GM12878 (cell line): ENCODE measurements around the gene MST1. TPM values are rescaled to one million over a fixed set of nuclear protein-coding genes. Genes with fewer than 3 reads are reported as not detected.

Experiments
- ATAC-seq: fragments of 200-7000 bp; cut with Tn5 transposase; 3 replicates; pipeline ENCODE4 v1.9.1; 2020; ENCODE audit warnings: mild to moderate bottlenecking, moderate library complexity
- BruUV-seq: library from RNA; stranded (reverse); fragments of 400-500 nt; replicated peaks from 2 replicates; lab custom pipeline; 2021; lab: Mats Ljungman, UMichigan
- CTCF ChIA-PET: fragments of 300-600 bp; sonication (Branson Sonifier 250); formaldehyde crosslinking; extraction: SDS; loops from one replicate; lab custom pipeline; 2021; ENCODE audit warnings: inconsistent platforms; lab: Yijun Ruan, JAX
- POLR2A ChIA-PET: fragments of 350-600 bp; formaldehyde crosslinking; extraction: SDS; loops from one replicate; lab custom pipeline; 2021; ENCODE audit warnings: inconsistent platforms; lab: Charles Lee
- RAD21 ChIA-PET: fragments of 300-600 bp; sonication (Branson Sonifier 250); formaldehyde crosslinking; loops from one replicate; lab custom pipeline; 2023; ENCODE audit warnings: antibody characterized with exemption; ENCODE audit not compliant: unreplicated experiment; lab: Charles Lee
- SMC1A ChIA-PET: fragments of 300-600 bp; sonication (Branson Sonifier 250); formaldehyde crosslinking; loops from one replicate; lab custom pipeline; 2023; ENCODE audit not compliant: unreplicated experiment, uncharacterized antibody; lab: Charles Lee
- DNase-seq: peaks from one replicate; pipeline ENCODE4 v3.0.0-alpha.2; 2011; ENCODE audit warnings: low read depth, low spot score
- FAIRE-seq: peaks from 3 replicates; lab custom pipeline; 2011; peaks lifted over from hg19 to GRCh38; lab: Jason Lieb, UNC
- H2AFZ ChIP-seq: 2 replicates; pipeline ENCODE4 v1.6.0; 2011; ENCODE audit warnings: low read depth, low read length, control low read depth; ENCODE audit not compliant: control insufficient read depth
- H3K27ac ChIP-seq: 2 replicates; pipeline ENCODE4 v1.5.1; 2011; ENCODE audit warnings: control low read depth; ENCODE audit not compliant: control insufficient read depth, insufficient read depth
- H3K27me3 ChIP-seq, 2 experiments: replicated peaks in 1 of 2; 2 replicates each; pipeline versions ENCODE4 v1.6.0 to v1.6.1; 2011; ENCODE audit warnings: low read length in 1 of 2; ENCODE audit not compliant: control insufficient read depth in 2 of 2, insufficient read depth in 2 of 2
- H3K36me3 ChIP-seq, 2 experiments: 2 replicates each; pipeline ENCODE4 v1.5.1; 2011; ENCODE audit warnings: low read length in 1 of 2; ENCODE audit not compliant: control insufficient read depth in 2 of 2, insufficient read depth in 2 of 2
- H3K4me1 ChIP-seq: 2 replicates; pipeline ENCODE4 v1.6.1; 2011; ENCODE audit warnings: mild to moderate bottlenecking, low read length, moderate library complexity, mixed read lengths; ENCODE audit not compliant: control insufficient read depth, insufficient read depth
- H3K4me2 ChIP-seq: 2 replicates; pipeline ENCODE4 v1.6.0; 2011; ENCODE audit warnings: control low read depth; ENCODE audit not compliant: control insufficient read depth, insufficient read depth
- H3K4me3 ChIP-seq: fragments of 200-600 bp; sonication (generic); 2 replicates; pipeline ENCODE4 v1.5.1; 2016
- H3K79me2 ChIP-seq: 2 replicates; pipeline ENCODE4 v1.6.0; 2011; ENCODE audit warnings: low read length; ENCODE audit not compliant: control insufficient read depth, insufficient read depth
- H3K9ac ChIP-seq: 2 replicates; pipeline ENCODE4 v1.8.0; 2011; ENCODE audit warnings: low read length, control low read depth, mixed read lengths; ENCODE audit not compliant: control insufficient read depth, insufficient read depth
- H3K9me3 ChIP-seq: replicated peaks from 3 replicates; pipeline ENCODE4 v1.5.1; 2011; ENCODE audit warnings: mild to moderate bottlenecking, low read length; ENCODE audit not compliant: control insufficient read depth, insufficient read depth
- H4K20me1 ChIP-seq: 2 replicates; pipeline ENCODE4 v1.6.0; 2011; ENCODE audit not compliant: control insufficient read depth, insufficient read depth
- CHD1 ChIP-seq: IDR thresholded peaks from 2 replicates; pipeline ENCODE4 v1.6.1; 2012; ENCODE audit warnings: low read depth, low read length, improper control_type of control experiment
- GABPA ChIP-seq: IDR thresholded peaks from 2 replicates; pipeline ENCODE4 v1.6.1; 2014; ENCODE audit warnings: antibody characterized with exemption, low read depth, mild to moderate bottlenecking, inconsistent platforms
- HDAC2 ChIP-seq: fragments of 200-600 bp; sonication (generic); IDR thresholded peaks from 2 replicates; pipeline ENCODE4 v1.6.1; 2017
- KAT2A ChIP-seq: conservative IDR thresholded peaks from 2 replicates; pipeline ENCODE4 v1.6.1; 2011; ENCODE audit warnings: low read depth, low read length; ENCODE audit not compliant: control insufficient read depth
- MTA2 ChIP-seq: fragments of 450-650 bp; IDR thresholded peaks from 2 replicates; pipeline ENCODE4 v1.6.1; 2016; ENCODE audit warnings: low read depth, mild to moderate bottlenecking, moderate library complexity
- NFXL1 ChIP-seq: fragments of 450-650 bp; IDR thresholded peaks from 2 replicates; pipeline ENCODE4 v1.6.1; 2017; ENCODE audit warnings: antibody characterized with exemption, mild to moderate bottlenecking, borderline replicate concordance
- NRF1 ChIP-seq: conservative IDR thresholded peaks from 2 replicates; pipeline ENCODE4 v1.6.1; 2011; ENCODE audit warnings: mild to moderate bottlenecking, low read depth, low read length, improper control_type of control experiment
- PML ChIP-seq: IDR thresholded peaks from 2 replicates; pipeline ENCODE4 v1.6.1; 2012; ENCODE audit warnings: low read length, inconsistent platforms
- RUNX3 ChIP-seq: IDR thresholded peaks from 2 replicates; pipeline ENCODE4 v1.6.1; 2012; ENCODE audit warnings: low read length, inconsistent platforms
- ZNF24 ChIP-seq: fragments of 450-650 bp; IDR thresholded peaks from 2 replicates; pipeline ENCODE4 v1.6.1; 2017; ENCODE audit warnings: antibody characterized with exemption, mild to moderate bottlenecking
- ZNF622 ChIP-seq: fragments of 450-650 bp; IDR thresholded peaks from 2 replicates; pipeline ENCODE4 v1.6.1; 2017; ENCODE audit warnings: mild to moderate bottlenecking, inconsistent platforms
- WGBS: methylation state at CpG from one replicate; pipeline ENCODE4 v1.1.6; 2016; ENCODE audit warnings: low lambda C conversion rate; ENCODE audit not compliant: insufficient replicate concordance, insufficient coverage; ENCODE audit errors: missing lambda C conversion rate; 5-methylcytosine and 5-hydroxymethylcytosine counted together
- in situ Hi-C: fragments of 300-500 bp; cut with MboI; formaldehyde crosslinking; loops from 9 replicates; pipeline ENCODE4 v1.14.3; 2018; ENCODE audit warnings: mixed read lengths
- intact Hi-C: fragments of 100-400 bp; cut with micrococcal nuclease; formaldehyde crosslinking; loops from one replicate; pipeline ENCODE4 v1.14.2; 2022; ENCODE audit not compliant: unreplicated experiment
- polyA plus RNA-seq, 11 experiments: library from polyadenylated mRNA; depleted of rRNA in 4 of 11; unstranded in 6 of 11; stranded (reverse) in 5 of 11; fragments of >200 nt; fragmentation: Nextera tagmentation in 4 of 11; fragmentation: Illumina TruSeq in 1 of 11; extraction: Ambion mirVana in 4 of 11; extraction: Trizol in 1 of 11; gene quantifications; 1 replicate in 1 of 11; 2 replicates in 10 of 11; pipeline versions ENCODE4 v1.2.1 to v1.2.3, GENCODE V29; 2011 to 2016; ENCODE audit warnings: inconsistent platforms in 2 of 11, missing spikeins in 2 of 11, low read depth in 1 of 11
- total RNA-seq, 4 experiments: library from RNA; depleted of rRNA in 3 of 4; stranded (reverse); fragments of >200 nt in 3 of 4; fragmentation: Illumina TruSeq in 1 of 4; extraction: Trizol in 1 of 4; gene quantifications; 2 replicates each; pipeline versions ENCODE4 v1.2.1 to v1.2.3, GENCODE V29; 2013 to 2021
- TF ChIP-seq, protein P1 (sequence below): fragments of 150-350 bp; IDR thresholded peaks from 2 replicates; pipeline ENCODE4 v1.6.1; 2014; ENCODE audit warnings: mild to moderate bottlenecking, low read depth, low read length
- TF ChIP-seq, protein P2 (sequence below): fragments of 450-650 bp; conservative IDR thresholded peaks from 2 replicates; pipeline ENCODE4 v1.6.1; 2017; ENCODE audit warnings: mild to moderate bottlenecking, moderate library complexity
- TF ChIP-seq, protein P3 (sequence below): IDR thresholded peaks from 2 replicates; pipeline ENCODE4 v1.6.1; 2012; ENCODE audit warnings: low read depth, low read length, improper control_type of control experiment
- TF ChIP-seq, protein P4 (sequence below): fragments of 450-650 bp; IDR thresholded peaks from 2 replicates; pipeline ENCODE4 v1.6.1; 2016; ENCODE audit warnings: mild to moderate bottlenecking

Gene MST1
- total and polyA plus RNA-seq, 10 of the 15 experiments (the other 5 are each of a cell fraction or from before 2014, with no cell fraction given): 1.2 to 25.5 (median 4.1) TPM

DNA sequence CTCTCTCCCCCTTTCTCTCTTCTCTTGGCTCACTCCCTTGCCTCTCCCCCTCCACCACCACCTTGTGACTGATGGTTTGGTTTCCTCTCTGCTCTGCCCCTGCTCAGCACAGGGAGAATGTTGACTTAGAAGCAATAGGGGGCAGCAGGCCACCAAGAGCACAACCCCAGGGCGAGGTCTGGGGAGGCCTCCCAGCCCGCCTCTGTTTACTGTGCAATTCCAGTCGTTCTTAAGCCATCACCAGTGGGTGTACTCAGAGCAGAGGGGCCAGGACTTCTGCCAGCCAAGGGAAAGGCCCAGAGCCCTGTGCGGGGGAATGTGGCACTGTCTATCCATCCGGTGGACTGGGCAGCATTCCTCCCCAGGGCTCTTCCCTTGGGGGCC, 20.9 kb downstream of the MST1 start:
- no peak for ATAC-seq
- H3K4me3 ChIP-seq: no peak overlapping the region

More for the DNA sequence above, 20.9 kb downstream of the MST1 start:
- DNase-seq: no peak
- Histone ChIP-seq H3K4me1 (peaks cover 5% of the 10 kb centered on the region), H3K4me2 (no peak overlapping the region), H3K36me3 (no peaks in the 10 kb centered on the region), H4K20me1 (no peaks in the 10 kb centered on the region), H3K27me3 (no peaks in the 10 kb centered on the region), H2AFZ (no peak overlapping the region), H3K79me2 (peaks cover 5% of the 10 kb centered on the region), H3K9me3 (no peaks in the 10 kb centered on the region), H3K27ac (no peak overlapping the region), H3K9ac (no peak overlapping the region)
- CTCF ChIA-PET: interaction anchor here (1.0 to 5.3 kb wide), 2 partner anchors 129 to 130 kb away, joined by 3 to 210 read pairs; no protein-coding TSS in a partner anchor
- TF ChIP-seq CHD1: no peak
- TF ChIP-seq PML: no peak
- TF ChIP-seq RUNX3: no peak
- TF ChIP-seq, protein P1, sequence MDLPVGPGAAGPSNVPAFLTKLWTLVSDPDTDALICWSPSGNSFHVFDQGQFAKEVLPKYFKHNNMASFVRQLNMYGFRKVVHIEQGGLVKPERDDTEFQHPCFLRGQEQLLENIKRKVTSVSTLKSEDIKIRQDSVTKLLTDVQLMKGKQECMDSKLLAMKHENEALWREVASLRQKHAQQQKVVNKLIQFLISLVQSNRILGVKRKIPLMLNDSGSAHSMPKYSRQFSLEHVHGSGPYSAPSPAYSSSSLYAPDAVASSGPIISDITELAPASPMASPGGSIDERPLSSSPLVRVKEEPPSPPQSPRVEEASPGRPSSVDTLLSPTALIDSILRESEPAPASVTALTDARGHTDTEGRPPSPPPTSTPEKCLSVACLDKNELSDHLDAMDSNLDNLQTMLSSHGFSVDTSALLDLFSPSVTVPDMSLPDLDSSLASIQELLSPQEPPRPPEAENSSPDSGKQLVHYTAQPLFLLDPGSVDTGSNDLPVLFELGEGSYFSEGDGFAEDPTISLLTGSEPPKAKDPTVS: no peak
- no peak for TF ChIP-seq KAT2A
- TF ChIP-seq GABPA: no peak
- TF ChIP-seq NRF1: no peak
- no peak for TF ChIP-seq ZNF622
- TF ChIP-seq, protein P2, sequence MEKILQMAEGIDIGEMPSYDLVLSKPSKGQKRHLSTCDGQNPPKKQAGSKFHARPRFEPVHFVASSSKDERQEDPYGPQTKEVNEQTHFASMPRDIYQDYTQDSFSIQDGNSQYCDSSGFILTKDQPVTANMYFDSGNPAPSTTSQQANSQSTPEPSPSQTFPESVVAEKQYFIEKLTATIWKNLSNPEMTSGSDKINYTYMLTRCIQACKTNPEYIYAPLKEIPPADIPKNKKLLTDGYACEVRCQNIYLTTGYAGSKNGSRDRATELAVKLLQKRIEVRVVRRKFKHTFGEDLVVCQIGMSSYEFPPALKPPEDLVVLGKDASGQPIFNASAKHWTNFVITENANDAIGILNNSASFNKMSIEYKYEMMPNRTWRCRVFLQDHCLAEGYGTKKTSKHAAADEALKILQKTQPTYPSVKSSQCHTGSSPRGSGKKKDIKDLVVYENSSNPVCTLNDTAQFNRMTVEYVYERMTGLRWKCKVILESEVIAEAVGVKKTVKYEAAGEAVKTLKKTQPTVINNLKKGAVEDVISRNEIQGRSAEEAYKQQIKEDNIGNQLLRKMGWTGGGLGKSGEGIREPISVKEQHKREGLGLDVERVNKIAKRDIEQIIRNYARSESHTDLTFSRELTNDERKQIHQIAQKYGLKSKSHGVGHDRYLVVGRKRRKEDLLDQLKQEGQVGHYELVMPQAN: no peak
- TF ChIP-seq, protein P3, sequence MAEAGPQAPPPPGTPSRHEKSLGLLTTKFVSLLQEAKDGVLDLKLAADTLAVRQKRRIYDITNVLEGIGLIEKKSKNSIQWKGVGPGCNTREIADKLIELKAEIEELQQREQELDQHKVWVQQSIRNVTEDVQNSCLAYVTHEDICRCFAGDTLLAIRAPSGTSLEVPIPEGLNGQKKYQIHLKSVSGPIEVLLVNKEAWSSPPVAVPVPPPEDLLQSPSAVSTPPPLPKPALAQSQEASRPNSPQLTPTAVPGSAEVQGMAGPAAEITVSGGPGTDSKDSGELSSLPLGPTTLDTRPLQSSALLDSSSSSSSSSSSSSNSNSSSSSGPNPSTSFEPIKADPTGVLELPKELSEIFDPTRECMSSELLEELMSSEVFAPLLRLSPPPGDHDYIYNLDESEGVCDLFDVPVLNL: no peak
- no peak for TF ChIP-seq ZNF24
- no peak for TF ChIP-seq HDAC2
- no peak for TF ChIP-seq NFXL1
- no peak for TF ChIP-seq MTA2
- TF ChIP-seq, protein P4, sequence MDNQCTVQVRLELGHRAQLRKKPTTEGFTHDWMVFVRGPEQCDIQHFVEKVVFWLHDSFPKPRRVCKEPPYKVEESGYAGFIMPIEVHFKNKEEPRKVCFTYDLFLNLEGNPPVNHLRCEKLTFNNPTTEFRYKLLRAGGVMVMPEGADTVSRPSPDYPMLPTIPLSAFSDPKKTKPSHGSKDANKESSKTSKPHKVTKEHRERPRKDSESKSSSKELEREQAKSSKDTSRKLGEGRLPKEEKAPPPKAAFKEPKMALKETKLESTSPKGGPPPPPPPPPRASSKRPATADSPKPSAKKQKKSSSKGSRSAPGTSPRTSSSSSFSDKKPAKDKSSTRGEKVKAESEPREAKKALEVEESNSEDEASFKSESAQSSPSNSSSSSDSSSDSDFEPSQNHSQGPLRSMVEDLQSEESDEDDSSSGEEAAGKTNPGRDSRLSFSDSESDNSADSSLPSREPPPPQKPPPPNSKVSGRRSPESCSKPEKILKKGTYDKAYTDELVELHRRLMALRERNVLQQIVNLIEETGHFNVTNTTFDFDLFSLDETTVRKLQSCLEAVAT: no peak
- RAD21 ChIA-PET: no interaction called here
- in situ Hi-C loops (no loop called here), intact Hi-C loops (no loop called here)
- FAIRE-seq: no peak
- POLR2A ChIA-PET: no interaction called here
- no TSS peak for BruUV-seq
- 28% methylated on average over 5 of the region's 5 CpGs for WGBS
- SMC1A ChIA-PET: interaction anchor here (1.8 kb wide), 1 partner anchor 128 kb away, joined by 4 read pairs; no protein-coding TSS in a partner anchor
